WTC11 (cell line): ENCODE data around the gene AMD1. TPM values are rescaled to one million over a fixed set of nuclear protein-coding genes. Genes with fewer than 3 reads are reported as not detected.

Source experiments
- ATAC-seq: fragments of 200-7000 bp; cut with Tn5 transposase; 2 replicates; pipeline ENCODE4 v1.10.0; 2021; ENCODE audit warnings: mild to moderate bottlenecking, moderate library complexity
- CTCF ChIA-PET: fragments of 300-600 bp; sonication (Branson Sonifier 250); formaldehyde crosslinking; loops from one replicate; lab custom pipeline; 2021; ENCODE audit warnings: antibody characterized with exemption; lab: Charles Lee
- POLR2A ChIA-PET: fragments of 350-600 bp; sonication (Branson Sonifier 250); formaldehyde crosslinking; loops from one replicate; lab custom pipeline; 2021; ENCODE audit warnings: antibody characterized with exemption; lab: Charles Lee
- DNase-seq: peaks from one replicate; pipeline ENCODE4 v3.0.0; 2021; ENCODE audit warnings: low spot score
- H3K27ac Mint-ChIP-seq: 2 replicates; pipeline ENCODE4 v1.8.0; 2021; ENCODE audit warnings: mixed read lengths
- H3K27me3 Mint-ChIP-seq: 2 replicates; pipeline ENCODE4 v1.8.0; 2021; ENCODE audit warnings: low read depth, mild to moderate bottlenecking, moderate library complexity, mixed read lengths
- H3K36me3 Mint-ChIP-seq: 2 replicates; pipeline ENCODE4 v1.8.0; 2021; ENCODE audit warnings: mixed read lengths
- H3K4me1 Mint-ChIP-seq: 2 replicates; pipeline ENCODE4 v1.8.0; 2022; ENCODE audit warnings: mixed read lengths
- H3K4me3 Mint-ChIP-seq: 2 replicates; pipeline ENCODE4 v1.8.0; 2021; ENCODE audit warnings: mild to moderate bottlenecking, moderate library complexity, mixed read lengths
- H3K9me3 Mint-ChIP-seq: 2 replicates; pipeline ENCODE4 v1.8.0; 2021; ENCODE audit warnings: mixed read lengths
- ATF1 ChIP-seq: sonication (generic); formaldehyde crosslinking; IDR thresholded peaks from 2 replicates; pipeline ENCODE4 v1.8.1; 2023; ENCODE audit warnings: mild to moderate bottlenecking, moderate library complexity, missing genetic modification reagents
- CBFB ChIP-seq: sonication (generic); formaldehyde crosslinking; IDR thresholded peaks from 2 replicates; pipeline ENCODE4 v1.8.1; 2022; ENCODE audit warnings: mild to moderate bottlenecking, low read depth, missing genetic modification reagents
- ELF4 ChIP-seq: sonication (generic); formaldehyde crosslinking; IDR thresholded peaks from 2 replicates; pipeline ENCODE4 v1.8.1; 2022; ENCODE audit warnings: low read depth, mild to moderate bottlenecking, moderate library complexity, missing genetic modification reagents
- ERG ChIP-seq: fragments of 250-450 bp; sonication (Bioruptor Pico); IDR thresholded peaks from 2 replicates; pipeline ENCODE4 v1.8.0; 2021; ENCODE audit warnings: mild to moderate bottlenecking
- FOXP1 ChIP-seq: sonication (generic); formaldehyde crosslinking; IDR thresholded peaks from 2 replicates; pipeline ENCODE4 v1.8.0; 2022; ENCODE audit warnings: missing genetic modification reagents, mild to moderate bottlenecking, moderate library complexity, borderline replicate concordance
- FOXP4 ChIP-seq: sonication (generic); formaldehyde crosslinking; IDR thresholded peaks from 2 replicates; pipeline ENCODE4 v1.8.0; 2022; ENCODE audit warnings: mild to moderate bottlenecking, missing genetic modification reagents
- MLX ChIP-seq: sonication (generic); formaldehyde crosslinking; IDR thresholded peaks from 2 replicates; pipeline ENCODE4 v1.8.1; 2023; ENCODE audit warnings: mild to moderate bottlenecking, missing genetic modification reagents, moderate library complexity
- PRDM15 ChIP-seq: sonication (generic); formaldehyde crosslinking; IDR thresholded peaks from 2 replicates; pipeline ENCODE4 v1.8.0; 2022; ENCODE audit warnings: missing genetic modification reagents
- ZNF138 ChIP-seq: sonication (generic); formaldehyde crosslinking; conservative IDR thresholded peaks from 2 replicates; pipeline ENCODE4 v1.8.1; 2022; ENCODE audit warnings: mild to moderate bottlenecking, moderate library complexity, missing genetic modification reagents
- ZNF532 ChIP-seq: fragments of 250-450 bp; sonication (Bioruptor Pico); IDR thresholded peaks from 2 replicates; pipeline ENCODE4 v1.9.0; 2021; ENCODE audit warnings: mild to moderate bottlenecking, borderline replicate concordance
- total RNA-seq: library from RNA; stranded (reverse); gene quantifications from 3 replicates; pipeline ENCODE4 v1.2.3, GENCODE V29; 2021
- TF ChIP-seq, protein P1 (sequence below): sonication (generic); formaldehyde crosslinking; IDR thresholded peaks from 2 replicates; pipeline ENCODE4 v1.8.1; 2022; ENCODE audit warnings: mild to moderate bottlenecking, moderate library complexity, missing genetic modification reagents
- TF ChIP-seq, protein P2 (sequence below): sonication (generic); formaldehyde crosslinking; IDR thresholded peaks from 2 replicates; pipeline ENCODE4 v1.8.0; 2023; ENCODE audit warnings: mild to moderate bottlenecking, missing genetic modification reagents

AMD1 gene
- total RNA-seq, 1 experiment from 2014 or later, result 122 TPM

DNA sequence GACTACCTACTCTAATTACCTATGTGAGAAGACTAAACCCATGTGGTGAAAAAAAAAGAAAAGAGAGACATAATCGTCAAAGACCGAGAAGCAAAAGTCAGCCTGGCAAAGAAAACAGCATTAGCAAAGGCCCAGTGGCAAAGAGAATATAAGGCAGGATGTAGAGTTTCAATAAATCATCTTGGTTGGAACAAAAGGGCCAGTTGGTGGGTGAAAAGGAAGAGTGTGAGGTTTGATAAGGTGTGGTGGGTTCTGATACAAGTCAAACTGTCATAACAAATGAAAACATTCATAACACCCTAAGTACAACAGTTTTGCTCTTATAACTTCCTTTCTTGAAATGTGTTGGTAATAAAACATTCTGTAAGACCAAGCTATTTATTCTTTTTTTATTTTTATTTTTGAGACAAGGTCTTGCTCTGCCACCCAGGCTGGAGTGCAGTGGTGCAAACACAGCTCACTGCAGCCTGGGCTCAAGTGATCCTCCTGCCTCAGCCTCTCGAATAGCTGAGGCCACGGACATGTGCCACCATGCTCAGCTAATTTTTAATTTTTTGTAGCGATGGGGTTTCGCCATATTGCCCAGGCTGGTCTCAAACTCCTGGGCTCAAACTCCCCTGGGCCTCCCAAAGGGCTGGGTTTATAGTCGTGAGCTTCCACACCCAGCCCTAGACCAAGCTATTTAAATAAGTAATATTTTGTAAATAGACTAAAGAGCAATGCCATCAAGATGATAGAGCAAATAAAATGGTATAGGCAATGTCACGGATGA, 65.0 kb downstream of the AMD1 start:
- H3K36me3 Mint-ChIP-seq, result no peaks in the 10 kb centered on the region
- CTCF ChIA-PET, result no interaction called here

More for the DNA sequence above, 65.0 kb downstream of the AMD1 start:
- no peaks in the 10 kb centered on the region for H3K4me1 Mint-ChIP-seq
- no peaks in the 10 kb centered on the region for H3K9me3 Mint-ChIP-seq
- H3K27ac Mint-ChIP-seq, result no peak overlapping the region
- POLR2A ChIA-PET, result no interaction called here
- no peaks in the 10 kb centered on the region for H3K27me3 Mint-ChIP-seq
- DNase-seq, result no peak
- TF ChIP-seq ZNF532 (CRISPR knock-in tag) (no peak), MLX (CRISPR knock-in tag) (no peak), ATF1 (no peak), ZNF138 (CRISPR knock-in tag) (no peak), PRDM15 (CRISPR knock-in tag) (no peak), FOXP1 (no peak), ERG (CRISPR knock-in tag) (no peak), FOXP4 (no peak), ELF4 (CRISPR knock-in tag) (no peak), CBFB (CRISPR knock-in tag) (no peak)
- TF ChIP-seq, protein P1, sequence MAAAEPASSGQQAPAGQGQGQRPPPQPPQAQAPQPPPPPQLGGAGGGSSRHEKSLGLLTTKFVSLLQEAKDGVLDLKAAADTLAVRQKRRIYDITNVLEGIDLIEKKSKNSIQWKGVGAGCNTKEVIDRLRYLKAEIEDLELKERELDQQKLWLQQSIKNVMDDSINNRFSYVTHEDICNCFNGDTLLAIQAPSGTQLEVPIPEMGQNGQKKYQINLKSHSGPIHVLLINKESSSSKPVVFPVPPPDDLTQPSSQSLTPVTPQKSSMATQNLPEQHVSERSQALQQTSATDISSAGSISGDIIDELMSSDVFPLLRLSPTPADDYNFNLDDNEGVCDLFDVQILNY (CRISPR knock-in tag), result no peak
- TF ChIP-seq, protein P2, sequence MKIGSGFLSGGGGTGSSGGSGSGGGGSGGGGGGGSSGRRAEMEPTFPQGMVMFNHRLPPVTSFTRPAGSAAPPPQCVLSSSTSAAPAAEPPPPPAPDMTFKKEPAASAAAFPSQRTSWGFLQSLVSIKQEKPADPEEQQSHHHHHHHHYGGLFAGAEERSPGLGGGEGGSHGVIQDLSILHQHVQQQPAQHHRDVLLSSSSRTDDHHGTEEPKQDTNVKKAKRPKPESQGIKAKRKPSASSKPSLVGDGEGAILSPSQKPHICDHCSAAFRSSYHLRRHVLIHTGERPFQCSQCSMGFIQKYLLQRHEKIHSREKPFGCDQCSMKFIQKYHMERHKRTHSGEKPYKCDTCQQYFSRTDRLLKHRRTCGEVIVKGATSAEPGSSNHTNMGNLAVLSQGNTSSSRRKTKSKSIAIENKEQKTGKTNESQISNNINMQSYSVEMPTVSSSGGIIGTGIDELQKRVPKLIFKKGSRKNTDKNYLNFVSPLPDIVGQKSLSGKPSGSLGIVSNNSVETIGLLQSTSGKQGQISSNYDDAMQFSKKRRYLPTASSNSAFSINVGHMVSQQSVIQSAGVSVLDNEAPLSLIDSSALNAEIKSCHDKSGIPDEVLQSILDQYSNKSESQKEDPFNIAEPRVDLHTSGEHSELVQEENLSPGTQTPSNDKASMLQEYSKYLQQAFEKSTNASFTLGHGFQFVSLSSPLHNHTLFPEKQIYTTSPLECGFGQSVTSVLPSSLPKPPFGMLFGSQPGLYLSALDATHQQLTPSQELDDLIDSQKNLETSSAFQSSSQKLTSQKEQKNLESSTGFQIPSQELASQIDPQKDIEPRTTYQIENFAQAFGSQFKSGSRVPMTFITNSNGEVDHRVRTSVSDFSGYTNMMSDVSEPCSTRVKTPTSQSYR (CRISPR knock-in tag), result no peak
- TF ChIP-seq, all 79 proteins: peak for 0
- ATAC-seq, result no peak
- H3K4me3 Mint-ChIP-seq, result no peak overlapping the region
